Putamen (tissue), 1 donor: ENCODE results near the gene TMEM213.
"Not testable (repeated sequence)": the region's sequence is repeated elsewhere in the genome, so short reads cannot be mapped to it uniquely, and the experiment has no call there.

Experiments
- DNase-seq: peaks from one replicate; pipeline ENCODE4 v3.0.0-alpha.2; 2016; ENCODE audit warnings: low spot score

TMEM213 gene

DNA sequence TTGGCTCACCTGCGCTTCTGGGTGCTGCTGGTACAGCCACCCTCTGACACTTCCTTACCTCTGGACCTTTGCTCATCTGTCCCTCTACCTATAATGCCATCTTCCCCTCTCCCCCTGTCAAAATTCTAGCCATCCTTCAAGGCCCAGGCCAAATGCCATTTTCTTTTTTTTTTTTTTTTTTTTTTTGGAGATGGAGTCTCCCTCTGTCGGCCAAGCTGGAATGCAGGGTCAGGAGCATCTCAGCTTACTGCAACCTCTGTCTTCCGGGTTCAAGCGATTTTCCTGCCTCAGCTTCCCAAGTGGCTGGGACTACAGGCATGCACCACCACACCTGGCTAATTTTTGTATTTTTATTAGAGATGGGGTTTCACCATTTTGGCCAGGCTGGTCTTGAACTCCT, 748 bp upstream of the TMEM213 start:
- not testable (repeated sequence) for DNase-seq

DNA sequence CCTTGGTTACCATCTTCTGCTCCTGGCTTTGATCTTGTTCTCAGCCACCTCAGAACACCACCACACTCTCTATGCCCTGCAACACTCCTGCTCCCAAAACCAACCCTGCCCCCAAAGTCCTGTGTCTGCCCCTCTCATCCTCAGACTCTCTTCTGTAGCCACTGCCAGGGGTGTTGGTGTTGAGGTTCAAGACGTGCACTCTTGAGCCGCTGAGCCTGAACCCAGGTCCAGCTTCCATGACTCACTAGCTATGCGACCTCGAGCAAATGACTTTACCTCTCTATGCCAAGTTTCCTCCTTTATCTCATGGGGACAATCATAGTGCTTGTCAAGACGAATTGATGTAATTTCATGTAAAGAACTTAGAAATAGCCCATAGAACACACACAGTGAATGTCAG, 1.0 kb downstream of the TMEM213 start:
- no peak for DNase-seq

DNA sequence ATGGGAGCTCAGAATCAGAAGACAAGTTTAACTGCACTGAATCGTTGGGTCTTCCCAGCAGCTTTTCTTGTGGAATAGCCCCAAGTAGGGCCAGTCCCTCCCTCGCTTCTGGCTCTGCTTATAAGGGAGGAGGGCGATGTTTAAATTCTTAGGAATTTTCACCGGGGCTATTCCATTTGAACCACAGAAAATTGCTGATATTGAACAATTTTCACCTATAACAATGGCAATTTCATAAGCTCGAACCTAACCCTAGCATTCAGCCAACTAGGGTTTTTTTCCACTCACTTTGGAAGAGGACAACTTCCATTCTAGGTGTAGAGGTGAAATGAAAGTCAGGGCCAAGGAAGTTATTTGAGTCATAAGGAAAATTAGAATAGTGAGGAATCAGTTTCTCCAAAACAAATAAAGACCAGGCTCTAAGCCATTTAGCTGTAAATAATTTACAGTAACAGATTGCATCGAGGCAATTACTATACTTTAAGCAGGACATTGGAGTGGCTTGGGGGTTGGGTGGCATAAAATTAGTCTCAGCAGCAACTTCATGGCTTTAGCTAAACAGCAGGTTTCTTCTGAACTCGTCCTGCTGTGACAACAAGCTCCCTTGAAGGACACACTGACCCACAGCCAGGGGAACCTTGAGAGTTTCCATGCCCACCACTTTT, 1.7 kb downstream of the TMEM213 start:
- no peak for DNase-seq

DNA sequence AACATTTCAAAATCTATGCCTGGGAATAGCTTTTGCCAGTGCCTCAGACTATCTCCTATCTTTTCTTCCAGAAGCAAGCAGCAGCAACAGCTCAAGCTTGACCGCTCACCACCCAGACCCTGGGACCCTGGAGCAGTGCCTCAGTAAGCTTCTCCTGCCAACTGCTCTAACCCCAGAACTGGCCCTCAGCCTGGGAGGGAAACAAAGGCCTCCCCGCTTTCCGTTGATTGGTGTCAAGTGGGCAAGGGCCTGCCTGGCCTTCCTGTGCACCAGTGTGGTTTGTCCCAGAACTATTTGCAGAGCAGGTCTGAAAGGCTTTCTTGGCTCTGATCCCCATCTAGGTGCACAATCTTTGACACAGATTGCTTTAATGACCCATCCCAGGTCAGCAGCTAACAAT, 3.5 kb downstream of the TMEM213 start:
- DNase-seq = no peak

DNA sequence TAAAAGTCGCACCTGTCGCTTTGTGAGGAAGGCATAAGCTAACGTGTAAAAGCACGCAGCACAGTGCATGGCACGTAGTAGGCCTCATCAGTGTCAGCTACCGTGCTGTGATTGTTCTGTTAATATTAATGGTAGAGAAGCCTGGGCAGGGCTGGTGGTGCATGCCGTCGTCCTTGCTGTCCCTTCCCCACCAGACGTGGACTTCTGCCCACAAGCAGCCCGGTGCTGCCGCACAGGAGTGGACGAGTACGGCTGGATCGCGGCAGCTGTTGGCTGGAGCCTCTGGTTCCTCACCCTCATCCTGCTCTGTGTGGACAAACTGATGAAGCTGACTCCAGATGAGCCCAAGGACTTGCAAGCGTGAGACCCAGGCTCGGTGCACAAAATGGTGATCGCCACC, 4.9 kb downstream of the TMEM213 start:
- DNase-seq = no peak

DNA sequence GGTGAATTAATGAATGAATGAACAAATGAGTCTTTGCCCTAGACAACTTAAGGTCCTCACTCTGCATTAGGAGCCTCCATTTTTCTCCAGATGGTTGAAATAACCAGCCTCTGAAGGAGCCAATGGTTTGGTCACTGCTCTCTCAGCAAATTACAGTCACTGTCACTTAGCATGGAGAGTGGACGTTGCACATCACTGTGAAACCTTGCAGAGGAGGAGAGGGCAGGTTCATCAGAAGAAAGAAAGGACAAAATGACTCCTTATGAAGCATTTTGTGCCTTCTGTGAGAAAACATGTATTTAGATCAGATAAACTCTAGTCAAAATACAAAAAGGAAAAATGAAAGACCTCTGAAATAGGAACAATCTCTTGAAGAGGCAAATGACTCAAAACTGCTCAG, 6.8 kb downstream of the TMEM213 start:
- DNase-seq = no peak

DNA sequence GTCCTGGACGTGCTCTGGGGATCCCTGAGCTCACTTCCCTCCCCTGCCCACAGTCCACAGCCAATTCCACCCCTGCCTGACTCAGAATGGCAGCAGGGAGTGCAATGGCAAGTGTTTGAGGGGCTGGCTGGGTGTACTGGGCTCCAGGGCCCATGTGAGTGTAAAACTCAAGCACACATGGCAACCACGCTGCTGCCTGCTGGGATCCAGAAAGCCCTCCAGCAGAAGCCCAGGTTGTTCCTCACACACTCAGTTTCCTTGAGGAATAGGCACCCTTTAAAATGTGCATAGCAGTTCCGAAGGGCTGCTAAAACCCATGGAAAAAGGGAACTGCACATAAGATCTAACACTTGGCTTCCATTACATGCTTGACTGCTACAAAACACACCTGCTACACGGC, 11.6 kb downstream of the TMEM213 start:
- no peak for DNase-seq

DNA sequence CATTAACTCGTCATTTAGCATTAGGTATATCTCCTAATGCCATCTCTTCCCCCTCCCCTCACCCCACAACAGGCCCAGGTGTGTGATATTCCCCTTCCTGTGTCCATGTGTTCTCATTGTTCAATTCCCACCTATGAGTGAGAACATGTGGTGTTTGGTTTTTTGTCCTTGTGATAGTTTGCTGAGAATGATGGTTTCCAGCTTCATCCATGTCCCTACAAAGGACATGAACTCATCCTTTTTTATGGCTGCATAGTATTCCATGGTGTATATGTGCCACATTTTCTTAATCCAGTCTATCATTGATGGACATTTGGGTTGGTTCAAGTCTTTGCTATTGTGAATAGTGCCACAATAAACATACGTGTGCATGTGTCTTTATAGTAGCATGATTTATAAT, 13.5 kb downstream of the TMEM213 start:
- DNase-seq = not testable (repeated sequence)

DNA sequence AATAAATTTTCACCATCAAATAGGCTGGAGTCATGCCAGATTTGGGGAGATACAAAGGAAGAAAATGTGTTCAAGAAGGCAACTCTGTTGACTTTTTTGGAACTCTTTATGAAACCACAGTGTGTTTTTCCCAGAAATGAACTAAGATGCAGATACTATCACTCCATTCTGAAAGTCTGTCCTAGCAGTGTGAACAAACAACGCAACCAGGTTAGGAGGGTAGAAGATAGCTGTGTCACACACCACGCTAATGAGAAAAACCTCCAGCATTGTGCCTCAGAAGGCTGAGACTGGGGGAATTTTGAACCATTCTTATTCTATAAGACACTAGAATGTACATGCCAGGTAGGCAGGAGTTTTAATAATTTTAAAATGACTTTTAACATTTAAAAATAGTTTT, 16.2 kb downstream of the TMEM213 start:
- no peak for DNase-seq

DNA sequence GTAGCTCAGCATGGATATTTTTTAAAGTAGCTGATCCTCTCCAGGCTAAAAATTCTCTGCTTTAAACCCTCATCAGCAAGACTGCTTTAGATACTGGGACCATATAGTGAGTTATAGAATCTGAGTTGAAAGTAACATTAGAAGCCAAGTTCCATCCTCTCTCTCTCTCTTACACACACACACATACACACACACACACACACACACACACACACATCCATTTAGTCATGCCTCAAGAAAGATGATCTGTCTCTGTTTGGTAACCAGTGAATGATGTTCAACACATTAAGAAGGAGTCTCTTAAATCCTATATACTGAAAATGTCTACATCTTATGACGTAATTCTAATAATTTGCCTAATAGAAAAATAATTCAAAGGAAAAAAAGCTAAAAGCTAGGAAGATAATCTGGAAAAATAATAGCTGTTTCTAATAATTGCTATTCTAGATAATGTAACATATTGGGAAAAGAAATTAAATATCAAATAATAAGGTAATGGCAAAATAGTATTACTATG, 17.1 kb downstream of the TMEM213 start:
- DNase-seq = no peak

DNA sequence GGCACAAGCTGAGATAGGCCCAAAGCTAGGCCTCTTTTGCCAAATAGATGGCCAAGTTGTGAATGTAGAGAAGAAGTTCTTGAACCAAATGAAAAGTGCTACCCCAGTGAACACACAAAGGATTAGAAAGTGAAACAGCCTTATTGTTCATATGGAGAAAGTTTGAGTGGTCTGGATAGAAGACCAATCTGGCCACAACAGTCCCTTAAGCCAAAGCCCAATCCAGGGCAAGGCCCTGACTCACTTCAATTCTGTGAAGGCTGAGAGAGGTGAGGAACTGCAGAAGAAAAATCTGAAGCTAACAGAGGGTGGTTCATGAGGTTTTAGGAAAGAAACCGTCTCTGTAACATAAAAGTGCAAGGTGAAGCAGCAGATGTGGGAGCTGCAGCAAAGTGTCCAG, 18.9 kb downstream of the TMEM213 start:
- no peak for DNase-seq

DNA sequence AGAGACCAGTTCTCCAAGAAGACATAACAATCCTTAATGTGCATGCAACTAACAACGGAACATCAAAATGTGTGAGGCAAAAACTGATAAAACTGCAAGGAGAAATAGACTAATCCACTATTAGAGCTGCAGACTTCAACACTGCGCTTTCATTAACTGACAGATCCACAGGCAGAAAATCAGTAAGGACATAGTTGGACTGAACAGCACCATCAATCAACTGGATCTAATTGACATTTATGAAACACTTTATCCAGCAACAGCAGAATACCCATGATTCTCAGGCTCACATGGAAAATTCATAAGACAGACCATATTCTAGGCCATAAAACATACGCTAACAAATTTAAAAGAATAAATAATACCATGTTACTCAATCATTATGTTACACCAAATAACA, 21.8 kb downstream of the TMEM213 start:
- no peak for DNase-seq

DNA sequence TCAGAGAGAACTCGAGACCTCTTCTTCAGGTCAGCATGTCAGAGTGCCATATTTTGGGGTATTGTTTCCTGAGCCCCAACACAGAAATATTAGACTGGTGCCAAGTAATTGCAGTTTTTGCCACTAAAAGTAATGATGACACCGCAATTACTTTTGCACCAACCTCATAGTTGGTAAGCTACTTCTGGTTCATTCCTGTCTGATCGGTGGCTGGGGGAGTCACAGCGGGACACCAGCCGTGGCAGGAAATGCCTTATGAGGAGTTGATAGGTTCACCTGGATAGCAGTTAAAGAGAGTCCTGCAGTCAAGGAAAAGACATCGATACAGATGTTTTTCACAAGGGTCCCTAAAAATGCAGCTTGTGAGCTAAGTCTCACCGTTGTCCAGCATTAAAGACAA, 24.1 kb downstream of the TMEM213 start:
- no peak for DNase-seq

DNA sequence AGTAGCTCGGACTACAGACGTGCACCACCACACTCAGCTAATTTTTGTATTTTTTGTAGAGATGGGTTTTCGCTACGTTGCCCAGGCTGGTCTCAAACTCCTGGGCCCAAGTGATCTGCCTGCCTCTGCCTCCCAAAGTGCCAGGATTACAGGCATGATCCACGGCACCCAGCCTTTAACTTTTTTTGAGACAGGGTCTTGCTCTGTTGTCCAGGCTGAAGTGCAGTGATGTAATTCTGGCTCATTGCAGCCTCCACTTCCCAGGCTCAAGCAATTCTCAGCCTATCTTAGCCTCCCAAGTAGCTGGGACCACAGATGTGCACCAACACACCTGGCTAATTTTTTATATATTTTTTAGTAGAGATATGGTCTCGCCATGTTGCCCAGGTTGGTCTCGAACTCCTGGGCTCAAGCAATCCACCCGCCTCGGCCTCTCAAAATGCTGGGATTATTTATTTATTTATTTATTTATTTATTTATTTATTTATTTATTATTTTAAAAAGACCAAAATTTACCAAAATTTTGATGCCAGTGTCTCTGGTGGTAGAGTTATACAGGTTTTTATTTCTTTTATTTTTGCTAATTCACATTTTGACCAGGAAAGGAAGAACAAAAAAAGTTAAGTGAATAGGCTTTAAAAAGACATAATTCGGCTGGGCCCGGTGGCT, 25.2 kb downstream of the TMEM213 start:
- no peak for DNase-seq

DNA sequence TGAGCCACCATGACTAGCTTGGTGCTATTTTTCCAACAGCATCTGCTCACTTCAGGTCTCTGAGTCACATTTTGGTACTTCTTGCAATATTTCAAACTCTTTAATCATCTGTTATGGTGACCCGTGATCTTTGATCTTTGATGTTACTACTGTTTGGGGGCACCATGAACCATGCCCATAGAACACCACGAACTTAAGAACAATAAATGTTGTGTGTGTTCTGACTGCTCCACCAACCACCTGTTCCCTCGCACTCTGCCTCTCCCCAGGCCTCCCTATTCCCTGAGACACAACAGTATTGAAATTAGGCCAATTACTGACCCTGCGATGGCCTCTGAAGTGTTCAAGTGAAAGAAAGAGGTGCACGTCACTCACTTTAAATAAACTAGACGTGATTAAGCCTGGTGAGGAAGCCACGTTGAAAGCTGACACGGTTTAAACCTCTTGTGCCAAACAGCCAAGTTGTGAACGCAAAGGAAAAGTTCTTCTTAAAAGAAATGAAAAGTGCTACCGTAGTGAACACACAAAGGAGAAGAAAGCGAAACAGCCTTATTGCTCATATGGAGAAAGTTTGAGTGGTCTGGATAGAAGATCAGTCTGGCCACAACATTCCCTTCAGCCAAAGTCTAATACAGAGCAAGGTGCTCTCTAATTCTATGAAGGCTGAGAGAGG, 27.4 kb downstream of the TMEM213 start:
- DNase-seq = no peak

DNA sequence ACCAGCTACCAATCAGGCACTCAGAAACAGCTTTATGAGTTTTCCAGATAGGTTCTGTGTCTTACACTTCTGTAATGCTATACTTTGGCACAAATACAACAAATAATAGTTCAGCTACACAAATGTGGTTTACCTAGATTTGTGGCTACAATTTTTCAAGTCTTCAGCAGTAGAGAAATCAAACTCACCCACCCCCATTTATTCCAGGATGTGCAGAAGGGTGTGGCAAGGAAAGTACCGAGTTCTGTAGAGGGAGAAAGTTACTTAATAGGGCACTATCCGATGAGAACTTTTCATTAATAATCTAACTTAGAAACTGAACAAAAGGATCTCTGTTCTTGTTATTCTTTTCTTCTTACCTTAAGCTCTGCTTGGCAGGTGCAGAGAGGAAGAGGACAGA, 30.5 kb downstream of the TMEM213 start:
- no peak for DNase-seq

DNA sequence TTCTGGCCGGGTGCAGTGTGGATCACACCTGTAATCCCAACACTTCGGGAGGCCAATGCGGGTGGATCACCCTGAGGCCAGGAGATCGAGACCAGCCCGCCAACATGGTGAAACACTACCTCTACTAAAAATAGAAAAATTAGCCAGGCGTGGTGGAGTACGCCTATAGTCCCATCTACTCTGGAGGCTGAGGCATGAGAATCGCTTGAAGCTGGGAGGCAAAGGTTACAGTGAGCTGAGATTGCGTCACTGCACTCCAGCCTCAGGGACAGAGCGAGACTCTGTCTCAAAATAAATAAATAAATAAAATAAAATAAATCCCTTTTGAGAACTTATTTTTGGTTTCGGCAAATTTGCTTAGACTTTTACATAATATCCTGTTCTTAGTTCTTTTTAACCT, 31.5 kb downstream of the TMEM213 start:
- no peak for DNase-seq

DNA sequence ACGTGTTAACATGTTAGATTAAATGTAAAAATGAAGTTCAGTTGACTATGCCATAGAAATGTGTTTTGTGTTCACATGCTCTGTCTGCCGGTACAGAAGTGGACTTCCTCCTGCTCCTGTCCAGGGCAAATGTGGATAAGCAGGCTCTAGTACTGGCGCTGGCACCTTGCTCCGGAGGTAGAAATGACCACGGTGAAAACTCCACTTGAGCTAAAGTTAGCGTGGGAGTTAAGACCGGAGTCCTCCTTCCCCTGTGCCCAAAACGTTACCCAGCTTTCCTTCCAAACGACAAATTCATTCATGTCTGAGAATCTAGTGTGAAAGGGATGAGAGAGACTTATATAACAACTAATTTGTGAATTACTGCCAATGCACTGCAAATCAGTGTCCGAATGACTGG, 35.2 kb downstream of the TMEM213 start:
- DNase-seq = no peak

DNA sequence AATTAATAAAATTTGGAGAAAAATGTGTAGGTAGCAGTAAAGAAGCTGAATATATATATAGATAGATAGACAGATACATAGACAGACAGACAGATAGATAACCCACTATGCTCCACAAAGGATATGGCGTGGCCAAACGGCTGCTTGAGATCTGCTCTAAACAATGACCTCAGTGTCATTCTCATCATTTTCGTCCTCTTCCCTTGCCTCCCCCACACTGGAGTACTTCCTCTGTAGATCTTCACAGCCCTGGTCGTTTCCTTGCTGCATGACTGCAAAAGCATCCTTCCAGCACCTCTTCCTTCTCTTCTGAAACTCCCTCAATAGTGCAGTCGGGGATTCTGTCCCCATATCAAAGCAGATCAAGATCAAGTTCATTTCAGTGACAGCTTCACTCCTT, 35.8 kb downstream of the TMEM213 start:
- DNase-seq = no peak

DNA sequence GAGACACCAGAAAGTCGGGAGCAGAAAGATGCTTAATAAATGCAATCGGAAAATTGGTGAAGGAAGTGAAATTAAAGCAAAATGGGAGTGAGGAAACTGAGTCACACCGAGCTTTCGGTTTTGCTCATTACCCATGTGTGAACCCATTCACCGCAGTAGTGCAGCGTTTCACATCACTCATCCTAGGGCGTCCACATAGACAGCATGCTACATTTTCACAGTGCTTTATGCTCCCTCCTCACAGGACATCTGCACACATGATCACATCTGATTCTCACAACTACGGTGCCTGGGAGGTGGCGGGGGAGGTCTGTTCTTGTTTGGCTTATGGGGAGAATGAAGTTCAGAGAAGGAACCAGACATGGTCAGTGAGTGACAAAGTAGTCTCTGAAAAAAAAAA, 36.8 kb downstream of the TMEM213 start:
- DNase-seq = no peak

DNA sequence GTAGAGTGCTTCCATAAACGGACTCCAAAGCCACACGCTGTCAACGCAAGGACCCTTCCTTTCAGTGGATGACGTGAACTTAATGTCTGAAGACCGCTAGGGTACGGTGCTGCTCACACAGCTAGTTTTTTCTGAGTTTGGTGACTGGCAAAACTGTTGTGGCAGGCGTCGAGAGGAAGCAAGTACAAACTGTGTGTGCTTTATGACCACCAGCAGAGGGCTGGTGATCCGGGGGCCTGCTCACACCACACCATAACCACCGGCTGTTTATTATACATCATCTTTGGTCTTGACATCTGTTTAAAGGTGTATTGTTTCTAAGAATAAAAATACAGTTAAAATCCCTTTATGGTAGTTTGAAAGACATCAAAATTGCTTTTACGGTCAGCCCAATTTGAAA, 37.3 kb downstream of the TMEM213 start:
- DNase-seq = no peak

DNA sequence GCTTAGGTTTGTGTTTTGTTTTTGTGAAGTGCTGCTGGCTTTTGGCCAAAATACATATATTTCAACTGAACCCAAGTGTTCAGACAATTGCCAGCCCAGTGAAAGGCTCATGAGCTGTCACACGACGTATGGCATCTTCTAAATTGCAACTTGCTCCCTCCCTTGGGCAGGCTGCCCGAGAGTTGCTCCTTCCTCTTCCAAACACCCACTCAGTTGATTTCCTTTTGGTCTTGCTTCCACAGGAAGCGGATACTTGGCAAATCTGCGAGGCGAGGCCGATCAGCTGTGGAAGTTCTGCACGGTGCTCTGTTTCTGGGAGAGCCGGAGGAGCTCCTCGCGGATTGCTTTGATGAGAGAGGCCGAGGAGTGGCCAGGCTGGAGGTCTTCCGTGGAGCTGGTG, 39.8 kb downstream of the TMEM213 start:
- no peak for DNase-seq

DNA sequence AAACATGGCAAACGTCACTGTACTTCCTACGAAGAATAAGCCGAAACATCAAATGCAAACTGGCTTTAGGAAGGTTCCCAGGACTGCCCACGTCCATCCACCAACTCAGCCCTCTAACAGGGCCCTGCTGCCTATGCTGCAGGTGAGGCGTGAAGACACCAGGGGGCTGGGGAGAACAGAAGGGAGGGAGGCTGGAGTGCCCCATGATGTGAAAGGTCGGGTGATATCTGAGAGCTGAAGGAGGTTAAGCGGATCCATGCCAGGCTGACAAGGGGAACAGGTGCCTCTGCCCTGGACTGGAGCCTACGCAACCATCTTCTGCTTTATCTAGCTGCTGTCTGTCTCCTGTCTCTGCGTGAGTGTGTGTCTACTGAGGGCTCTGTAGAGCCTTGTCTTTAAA, 40.4 kb downstream of the TMEM213 start:
- DNase-seq = no peak
